Cerebellar cortex (tissue), 1 donor: ENCODE data around the gene WDFY1.

Experiments
- DNase-seq: peaks from one replicate; pipeline ENCODE4 v3.0.0-alpha.2; 2015; ENCODE audit warnings: low spot score

WDFY1 gene

DNA sequence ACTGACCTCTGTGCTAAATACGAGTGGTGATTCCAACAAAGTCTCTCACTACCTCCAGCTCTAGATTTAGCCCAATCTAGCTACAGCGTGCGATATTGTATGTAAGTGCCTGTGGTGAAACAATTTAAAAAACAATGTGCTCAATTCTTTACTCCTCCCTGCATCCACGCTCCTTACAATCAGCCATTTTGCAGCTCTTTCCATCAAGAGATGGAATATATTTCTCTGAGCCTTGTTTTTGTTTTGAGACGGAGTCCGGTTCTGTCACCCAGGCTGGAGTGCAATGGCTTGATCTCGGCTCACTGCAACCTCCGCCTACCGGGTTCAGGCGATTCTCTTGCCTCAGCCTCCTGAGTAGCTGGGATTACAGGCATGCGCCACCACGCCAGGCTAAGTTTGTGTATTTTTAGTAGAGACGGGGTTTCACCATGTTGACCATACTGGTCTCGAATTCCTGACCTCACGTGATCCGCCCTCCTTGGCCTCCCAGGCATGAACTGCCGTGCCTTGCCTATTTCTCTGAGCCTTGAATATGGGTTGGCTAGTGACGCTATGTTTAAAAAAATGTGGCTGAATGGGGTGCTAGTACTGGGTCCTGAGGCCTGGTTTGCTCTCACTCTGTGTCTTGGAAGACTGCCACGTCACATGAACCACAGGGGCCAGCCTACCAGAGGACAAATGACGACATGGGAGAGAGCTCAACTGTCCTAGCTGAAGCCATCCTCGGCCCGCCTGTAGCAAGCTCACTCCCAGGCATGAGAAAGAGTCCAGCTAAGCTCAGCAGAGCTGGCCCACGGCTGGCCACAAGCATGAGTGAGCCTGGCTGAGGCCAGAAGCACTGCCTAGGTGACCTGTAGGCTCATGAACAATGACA is 14.8 kb downstream of the WDFY1 start:
- DNase-seq: peak; percentile 50

DNA sequence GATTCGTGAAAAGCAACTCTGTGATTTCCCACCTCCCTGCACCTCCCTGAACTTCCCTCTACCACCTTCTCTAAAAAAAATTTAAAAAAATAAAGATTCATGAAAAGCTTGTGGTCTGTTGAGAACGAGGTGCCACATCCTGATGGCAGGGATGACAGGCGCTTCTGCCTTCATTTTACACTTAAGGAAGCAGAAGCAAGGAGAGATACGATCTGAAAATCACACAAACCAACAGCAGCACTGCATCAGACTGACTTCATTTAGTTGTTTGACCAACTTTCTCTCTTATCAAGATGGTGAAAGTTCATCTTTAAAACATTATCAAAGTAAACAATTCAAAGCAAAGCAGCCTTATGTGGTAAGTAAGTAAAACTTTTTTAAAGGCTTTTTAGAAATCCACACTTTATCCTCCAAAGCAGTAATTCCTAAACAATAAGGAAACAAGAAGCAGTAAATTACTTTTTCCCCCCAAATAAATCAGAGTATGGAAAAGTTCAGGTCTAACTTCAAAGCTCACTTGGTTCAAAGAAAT is 15.5 kb downstream of the WDFY1 start:
- DNase-seq: no peak

DNA sequence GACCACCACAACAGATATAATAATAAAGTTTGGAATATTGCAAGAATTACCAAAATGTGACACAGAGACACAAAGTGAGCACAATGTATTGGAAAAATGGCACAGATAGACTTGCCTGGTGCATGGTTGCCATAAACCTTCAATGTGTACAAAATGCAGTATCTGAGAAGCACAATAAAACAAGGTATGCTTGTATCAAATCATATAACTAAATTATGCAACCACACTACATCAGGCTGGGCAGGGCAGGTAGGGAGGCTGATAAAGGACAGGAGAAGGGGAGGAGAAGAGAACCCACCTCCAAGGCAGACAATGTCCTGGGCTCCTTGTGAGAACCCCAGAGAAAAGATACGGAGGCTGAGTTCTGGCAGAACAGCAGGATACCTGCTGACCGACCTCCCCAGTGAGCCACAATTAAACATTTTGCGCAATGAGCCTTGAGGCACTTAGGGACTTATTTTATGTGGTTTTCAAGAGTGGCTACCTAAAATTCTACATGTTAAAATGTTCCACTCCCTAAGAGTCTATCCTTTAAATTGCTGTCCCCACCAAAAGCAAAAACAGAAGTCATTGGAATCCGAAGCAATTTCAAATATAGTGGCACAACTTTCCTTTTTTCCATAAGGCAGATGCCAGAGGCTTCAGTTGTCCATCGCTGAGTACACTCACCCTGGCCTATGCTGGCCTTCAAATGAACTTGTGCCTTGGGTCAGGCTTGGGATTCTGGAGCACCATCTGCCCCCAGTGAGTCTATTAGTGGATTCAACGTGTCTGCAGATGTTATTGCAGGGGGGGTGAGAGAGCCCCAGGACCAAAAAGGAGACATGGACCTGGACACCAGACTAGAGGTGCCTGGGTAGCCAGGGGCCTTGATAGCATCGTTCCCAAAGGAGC is 16.8 kb downstream of the WDFY1 start:
- DNase-seq: no peak

DNA sequence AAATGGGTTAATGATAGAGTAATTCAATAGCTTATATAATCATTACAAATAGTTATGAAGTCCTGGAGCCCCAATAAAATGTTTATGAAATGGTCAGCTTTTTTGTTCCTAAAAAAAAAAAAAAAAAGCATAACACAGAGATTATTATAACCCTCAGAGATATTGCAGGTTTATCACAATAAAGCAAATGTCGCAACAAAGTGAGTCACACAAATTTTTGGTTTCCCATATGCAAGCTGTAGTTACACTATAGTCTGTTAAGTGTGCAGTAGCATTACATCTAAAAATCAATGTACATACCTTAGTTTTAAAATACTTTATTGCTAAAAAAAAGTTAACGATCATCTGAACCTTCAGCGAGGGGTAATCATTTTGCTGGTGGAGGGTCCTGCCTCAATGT is 20.0 kb downstream of the WDFY1 start:
- DNase-seq: no peak

DNA sequence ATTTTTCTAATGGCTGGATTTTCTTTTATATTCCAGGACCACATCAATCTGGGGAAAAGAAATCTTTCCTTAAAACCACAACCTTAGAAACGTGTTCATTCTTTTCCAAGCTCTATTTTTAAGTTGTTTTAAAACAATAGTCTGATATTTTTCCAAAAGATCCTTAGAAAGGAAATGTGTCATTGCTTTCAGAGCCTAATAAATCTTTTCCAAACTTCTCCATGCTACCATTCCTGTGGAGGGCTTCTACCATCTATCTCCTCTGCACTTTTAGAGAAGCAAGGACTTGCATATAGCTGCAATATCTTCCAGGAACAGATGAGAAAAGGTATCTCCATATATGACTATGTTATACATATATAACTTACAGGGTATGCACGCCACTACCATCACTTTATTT is 21.2 kb downstream of the WDFY1 start:
- no peak for DNase-seq

DNA sequence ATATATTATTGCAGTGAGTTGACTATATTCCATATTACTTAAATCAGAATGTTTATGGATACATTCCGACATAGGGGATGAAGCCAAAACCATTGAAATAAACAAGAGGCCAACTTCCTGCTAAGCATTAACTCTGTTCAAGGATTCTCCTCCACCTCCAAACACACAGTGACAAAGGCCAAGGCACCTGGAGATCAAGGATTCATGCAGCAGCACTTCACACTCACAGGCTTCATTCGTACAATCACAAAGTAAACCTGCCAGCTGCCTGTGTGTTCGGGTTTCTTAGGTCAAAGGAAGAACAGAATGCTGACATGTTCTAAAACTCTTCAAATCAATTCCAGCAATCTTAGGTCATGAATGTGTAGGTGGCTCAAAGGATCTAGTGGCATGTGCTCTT is 22.8 kb downstream of the WDFY1 start:
- no peak for DNase-seq

DNA sequence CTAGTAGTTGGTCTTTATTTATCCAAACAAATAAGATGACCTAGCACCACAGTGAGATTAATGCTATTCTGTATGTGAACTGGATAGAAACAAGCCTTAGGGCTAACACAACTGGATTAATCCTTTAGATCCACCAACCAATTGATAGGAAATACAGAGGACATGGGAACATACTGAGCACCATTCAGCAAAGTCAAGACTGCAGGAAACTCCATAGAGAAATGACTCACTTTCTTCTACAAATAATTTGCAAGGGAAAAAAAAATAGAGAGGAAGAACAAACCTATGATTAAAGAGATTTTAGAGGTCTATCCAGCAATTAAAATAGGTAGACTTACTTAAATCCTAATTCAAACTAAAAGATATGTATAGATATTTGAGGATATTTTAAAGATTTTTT is 23.9 kb downstream of the WDFY1 start:
- DNase-seq: no peak

DNA sequence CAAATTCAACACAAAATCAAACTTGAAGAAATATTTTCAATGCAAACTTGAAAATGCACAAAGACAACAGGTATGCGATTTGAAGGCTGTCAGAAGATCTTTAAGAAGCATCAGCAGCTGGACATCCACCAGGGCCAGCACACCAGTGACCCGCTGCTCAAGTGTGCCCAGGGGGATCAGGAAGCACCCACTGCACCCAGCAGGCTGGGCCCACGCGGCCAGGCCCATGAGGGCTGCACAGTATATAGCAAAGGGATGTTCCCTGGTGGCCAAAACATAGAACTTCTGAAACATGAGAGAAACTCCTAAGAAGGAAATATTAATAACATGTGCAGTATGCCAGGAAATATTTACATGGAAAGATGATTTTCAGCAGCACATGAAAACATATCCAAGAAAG is 25.0 kb downstream of the WDFY1 start:
- no peak for DNase-seq

DNA sequence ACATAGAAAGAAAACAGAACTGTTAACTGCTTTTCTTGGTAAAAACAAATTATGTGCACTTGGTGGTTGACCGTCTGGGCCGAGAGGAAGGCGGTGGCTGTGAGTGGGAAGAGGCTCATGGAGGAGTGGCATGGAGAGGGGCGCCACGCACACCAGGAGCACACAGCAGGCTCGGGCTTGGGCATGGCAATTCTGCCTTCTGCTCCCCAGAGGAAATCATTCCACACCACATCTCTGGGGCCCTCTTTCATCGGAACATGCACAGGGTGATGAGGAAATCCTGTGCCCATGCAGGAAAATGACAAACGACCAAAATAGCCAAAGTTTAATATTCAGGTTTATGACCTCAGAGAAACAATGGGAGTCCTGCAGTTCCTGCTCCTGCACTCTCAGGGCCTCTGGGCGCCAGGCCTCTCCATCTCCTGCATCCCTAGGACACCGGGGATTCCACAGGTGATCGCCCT is 26.4 kb downstream of the WDFY1 start:
- DNase-seq: no peak

DNA sequence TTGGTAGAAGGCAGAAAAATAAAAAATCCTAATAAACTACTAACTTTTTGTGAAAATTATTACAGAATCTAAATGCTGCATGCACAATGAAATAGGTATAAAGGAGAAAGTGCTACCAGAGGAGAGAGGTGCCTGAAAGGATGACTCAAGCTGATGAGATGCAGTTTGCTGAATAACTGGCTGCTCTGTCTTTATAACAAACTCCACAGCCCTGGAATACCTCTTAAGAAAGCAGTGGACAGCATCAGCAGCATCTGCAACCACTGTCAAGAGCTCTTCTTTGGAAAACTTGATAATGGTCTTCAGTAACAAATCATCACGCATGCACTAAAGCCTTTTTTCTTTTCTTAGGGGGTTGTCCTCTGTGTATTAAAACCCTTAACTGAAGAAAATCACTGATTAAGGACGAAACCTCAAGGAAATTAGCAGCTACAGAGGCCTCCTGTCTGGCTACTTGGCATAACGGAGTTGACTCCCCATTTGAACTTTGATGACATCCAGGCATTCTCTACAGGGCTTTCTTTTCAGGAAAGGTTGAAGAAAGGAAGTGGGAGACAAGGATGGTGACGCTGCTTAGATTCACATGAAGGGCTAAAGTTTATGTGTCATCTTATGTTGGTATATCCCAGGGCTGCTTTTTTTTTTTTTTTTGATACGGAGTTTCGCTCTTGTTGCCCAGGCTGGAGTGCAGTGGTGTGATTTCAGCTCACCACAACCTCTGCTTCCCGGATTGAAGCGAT is 28.8 kb downstream of the WDFY1 start:
- no peak for DNase-seq

DNA sequence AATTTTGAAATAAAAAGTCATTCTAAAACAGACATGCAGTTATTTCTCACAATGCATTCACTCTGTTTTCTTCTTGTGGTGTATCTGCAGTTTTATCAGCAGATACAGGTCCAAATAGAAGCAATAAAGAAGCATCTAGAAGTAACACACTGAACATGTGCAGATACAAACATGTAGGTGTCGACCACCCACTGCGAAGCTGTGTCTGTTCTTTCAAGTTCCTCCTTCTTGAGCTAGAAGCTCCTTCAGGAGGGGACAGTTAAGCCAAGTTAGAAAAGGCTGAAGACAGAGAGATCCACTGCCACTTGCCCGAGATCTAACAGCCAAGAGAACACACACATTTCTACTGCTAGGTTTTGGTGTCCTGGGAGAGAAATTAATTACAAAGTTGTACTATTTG is 30.1 kb downstream of the WDFY1 start:
- no peak for DNase-seq

DNA sequence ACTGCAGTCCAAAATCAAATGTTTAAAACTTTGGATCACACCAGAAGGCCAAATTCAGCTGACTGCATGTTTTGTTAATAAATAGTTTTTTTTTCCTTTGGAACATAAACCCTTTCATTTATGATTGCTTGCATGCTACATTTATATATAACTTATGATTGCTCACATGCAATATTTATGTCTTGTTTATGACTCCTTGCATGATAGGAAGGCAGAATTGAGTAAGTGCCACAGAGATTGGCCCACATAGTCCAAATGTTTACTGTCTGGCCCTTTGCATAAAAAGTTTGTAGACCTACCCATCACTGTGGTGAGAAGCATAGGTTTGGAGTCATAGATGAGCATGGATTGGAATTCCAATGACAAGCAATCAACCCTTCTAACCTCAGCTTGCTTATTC is 30.8 kb downstream of the WDFY1 start:
- no peak for DNase-seq

DNA sequence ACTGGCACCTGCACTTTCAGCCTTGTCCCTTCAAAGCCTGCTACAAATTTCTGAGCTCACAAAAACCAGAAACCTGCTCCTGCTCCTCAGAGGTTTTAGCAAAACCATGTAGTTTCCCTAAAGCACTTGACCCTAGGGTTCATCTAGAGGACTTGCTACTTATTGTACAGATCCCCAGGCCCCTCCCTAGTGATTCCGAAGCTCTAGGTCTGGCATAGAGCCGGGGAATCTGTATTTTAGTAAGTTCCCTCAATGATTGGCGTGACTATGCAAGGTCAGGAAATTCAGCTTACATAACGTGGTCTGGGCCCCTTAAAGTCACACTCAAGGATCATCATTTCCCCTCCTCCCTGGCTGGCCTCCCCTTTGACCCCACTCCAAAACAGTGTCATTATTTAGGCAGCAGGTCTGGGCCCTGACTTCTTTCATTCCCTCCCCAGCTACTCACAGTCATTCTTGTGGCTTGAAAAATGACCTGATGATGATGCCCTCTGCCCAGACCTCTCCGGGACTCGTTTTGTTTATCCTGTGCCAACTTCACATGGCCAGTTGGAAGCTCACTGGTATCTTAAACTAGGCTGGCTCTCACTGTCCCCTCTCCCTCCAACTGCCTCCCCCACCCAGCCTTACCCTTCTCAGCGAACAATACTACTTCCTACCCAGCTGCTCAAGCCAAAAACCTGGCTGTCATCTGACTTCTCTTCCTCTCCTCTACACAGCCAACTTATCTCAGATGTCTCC is 36.0 kb downstream of the WDFY1 start:
- DNase-seq: no peak

DNA sequence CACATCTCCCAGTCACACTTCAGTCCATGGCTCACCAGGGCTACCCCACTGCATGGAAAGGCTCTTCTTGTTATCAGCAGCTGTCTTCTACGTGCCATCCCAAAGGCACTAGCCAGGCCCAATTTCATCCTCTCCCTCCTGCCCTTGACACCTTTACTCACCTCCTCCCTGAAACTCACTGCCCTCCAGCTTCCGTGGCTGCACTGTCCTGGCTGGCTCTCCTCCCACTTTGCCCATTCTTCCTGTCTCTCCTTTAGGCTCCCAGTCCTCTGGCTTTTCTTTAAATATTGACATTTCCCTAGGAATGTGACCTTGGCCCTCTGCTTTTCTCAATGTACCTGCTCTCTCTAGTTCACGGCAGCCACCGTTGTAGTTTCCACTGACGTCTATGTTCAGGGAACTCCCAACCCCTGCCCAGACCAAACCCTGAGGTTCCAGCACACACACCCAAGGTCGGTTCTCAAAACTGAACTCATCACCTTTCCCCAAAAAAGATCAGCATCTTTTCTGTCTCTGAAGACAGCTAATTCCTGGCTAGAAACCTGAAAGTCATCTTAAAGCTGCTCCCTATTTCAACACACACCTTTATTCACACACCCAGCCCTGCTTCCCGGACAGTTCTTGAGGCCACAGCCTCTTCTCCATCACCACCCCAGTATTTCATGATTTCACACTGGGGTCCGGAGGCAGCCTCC is 36.7 kb downstream of the WDFY1 start:
- DNase-seq: no peak

DNA sequence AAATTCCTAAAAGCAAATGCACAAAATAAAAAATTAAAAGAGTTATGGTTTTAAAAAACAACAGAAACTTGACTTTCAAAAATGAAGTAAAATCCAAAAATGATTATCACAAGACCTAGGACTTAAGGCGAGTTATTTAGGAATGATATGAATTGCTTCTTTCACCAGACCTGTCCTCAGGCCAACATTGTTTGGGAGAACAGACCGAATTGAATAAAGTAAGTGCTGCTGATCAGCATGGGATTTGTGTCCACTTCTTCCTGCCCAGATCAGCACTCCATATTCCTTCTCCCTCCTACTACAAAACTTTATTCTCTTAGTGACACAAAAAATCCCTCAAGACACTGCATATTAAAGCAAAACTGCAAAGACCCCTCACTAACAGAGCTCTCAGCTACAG is 39.1 kb downstream of the WDFY1 start:
- no peak for DNase-seq

DNA sequence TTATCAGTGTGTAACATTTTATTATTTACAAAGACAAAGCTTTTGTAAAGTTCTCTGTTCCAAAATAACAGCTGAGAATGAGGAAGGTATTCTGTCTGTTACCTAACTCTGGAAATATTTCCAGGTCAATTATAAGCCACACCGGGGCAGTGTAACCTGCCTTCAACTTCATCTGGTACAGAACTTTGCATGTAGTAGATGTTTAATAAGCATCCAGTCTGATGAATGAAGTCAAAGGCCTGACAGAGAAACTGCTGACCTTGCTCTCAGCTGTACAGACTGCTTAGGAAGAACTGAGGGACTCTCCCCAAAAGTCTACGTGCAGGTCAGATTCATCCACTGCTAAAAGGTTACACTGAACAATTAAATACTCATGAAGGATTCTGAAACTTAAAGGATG is 43.3 kb downstream of the WDFY1 start:
- DNase-seq: no peak

DNA sequence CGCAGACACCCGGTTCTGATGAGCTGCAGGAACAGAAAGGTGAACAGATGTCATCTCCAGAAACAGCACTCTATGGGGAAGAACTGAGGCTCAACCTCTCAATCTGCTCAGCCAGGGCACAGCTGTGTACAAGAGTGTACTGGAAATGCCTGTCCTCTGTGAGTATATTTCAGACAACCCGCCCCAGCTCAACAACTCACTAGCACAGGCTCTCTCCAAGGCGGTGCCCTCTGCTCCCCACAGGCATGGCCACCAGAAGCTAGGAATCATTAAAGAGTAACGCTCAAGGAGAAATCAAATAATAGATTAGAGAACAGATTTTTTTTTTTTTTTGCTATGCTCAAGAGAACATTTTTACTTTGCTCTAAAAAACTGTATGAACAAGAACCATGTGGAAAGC is 43.8 kb downstream of the WDFY1 start:
- DNase-seq: no peak

DNA sequence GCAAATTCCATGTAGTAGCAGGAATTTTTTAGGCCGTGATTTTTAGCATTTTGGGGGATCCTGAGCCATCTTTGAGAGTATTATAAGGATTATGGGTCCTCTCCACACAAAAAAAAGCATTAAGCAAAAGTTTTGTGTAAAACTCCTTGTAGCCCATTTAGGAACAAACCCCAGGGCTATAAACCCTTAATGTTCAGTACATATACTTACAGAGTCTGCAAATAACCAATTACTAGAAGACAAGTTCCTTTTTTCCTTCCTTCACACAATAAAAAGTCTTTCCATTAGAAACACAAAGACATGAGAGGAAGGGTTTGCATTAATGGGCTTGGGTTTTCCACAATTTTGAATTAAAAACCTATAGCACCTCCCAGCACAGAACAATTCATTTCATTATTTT is 44.6 kb downstream of the WDFY1 start:
- DNase-seq: no peak

DNA sequence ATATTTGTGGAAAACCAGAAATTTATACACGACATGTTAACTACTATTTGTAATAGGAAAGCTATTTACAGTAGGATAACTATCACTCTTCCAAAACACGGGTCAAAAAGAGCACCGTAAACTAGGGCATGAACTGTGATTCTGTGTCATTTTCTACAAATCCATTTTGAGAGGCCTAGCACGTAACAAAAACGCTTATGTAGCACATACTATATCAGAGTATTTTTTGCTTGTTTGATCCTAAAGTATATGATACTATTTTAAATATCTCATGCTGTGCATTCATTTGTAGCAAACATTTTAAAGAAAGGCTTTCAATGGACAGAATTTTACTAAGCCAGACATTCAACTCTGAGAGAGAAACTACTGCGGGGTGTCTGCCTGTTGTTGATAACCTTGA is 45.1 kb downstream of the WDFY1 start:
- DNase-seq: no peak

DNA sequence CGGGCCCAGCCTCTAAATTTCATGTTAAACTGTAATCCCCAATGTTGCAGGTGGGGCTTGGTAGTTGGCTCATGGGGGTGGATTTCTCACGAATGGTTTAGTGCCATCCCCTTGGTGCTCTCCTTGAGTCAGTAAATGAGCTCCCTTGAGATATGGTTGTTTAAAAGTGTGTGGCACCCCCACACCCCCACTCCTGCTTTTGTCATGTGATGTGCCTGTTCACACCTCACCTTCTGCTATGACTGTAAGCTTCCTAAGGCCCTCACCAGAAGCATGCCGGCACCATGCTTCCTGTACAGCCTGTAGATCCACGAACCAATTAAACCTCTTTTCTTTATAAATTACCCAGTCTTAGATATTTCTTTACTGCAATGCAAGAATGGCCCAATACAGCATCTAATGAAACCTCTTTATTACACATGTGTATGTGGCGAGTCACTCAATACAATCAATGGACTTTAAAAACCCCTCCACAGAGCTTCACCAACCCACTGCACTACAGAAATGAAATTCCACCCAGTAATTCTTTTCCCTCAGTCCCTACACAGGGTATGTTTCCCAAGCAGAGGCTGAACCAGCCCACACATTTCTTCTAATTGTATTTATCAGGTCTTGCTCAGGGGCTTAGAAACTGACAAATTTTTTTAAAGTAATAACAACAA is 47.3 kb downstream of the WDFY1 start:
- no peak for DNase-seq
